GOT3 (cell line): ENCODE measurements around the gene NEAT1.

ENCODE experiments used
- DNase-seq: peaks from one replicate; lab custom pipeline; 2025; ENCODE audit warnings: mixed read lengths; lab: John Stamatoyannopoulos, UW

The NEAT1 gene

DNA sequence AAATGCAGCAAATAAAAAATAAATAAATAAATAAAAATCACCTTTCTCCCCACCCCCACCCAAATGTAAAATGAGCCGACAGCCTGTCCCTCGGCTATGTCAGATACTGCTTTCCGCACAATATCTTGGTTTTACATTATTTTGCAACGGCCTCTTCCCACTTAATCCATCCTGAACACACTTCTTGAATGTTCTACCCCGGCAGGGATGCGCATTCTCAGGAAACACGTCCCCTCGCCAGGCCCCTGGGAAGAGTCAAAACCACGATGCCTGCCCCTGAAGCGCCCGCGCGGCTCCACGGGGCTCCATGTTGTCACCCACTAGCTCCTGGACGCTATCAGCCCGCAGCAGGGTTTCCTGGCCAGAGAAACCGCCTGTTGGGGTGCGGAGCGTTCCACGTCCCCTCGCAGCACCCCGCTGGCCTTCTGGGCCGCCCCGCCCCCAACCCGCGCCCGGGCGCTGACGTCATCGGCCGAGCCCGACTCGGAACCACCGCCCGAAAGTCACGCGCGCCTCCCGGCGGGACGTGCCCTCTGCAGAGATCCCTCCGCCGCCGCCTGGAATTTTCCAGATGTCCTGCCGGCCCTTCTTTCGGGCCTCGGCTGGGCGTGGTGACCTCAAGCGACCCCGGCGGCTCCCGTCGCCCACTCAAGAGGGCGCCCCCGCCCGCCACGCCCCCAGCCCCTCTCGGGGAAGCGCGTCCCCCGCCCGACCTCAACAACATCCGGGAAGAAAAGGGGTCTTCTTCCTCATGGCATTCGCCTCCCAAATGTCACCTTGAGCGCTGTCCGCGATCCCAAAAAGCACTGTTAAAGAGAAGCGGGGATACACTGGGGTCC, 585 bp upstream of the NEAT1 start:
- DNase-seq = peak; percentile 85

DNA sequence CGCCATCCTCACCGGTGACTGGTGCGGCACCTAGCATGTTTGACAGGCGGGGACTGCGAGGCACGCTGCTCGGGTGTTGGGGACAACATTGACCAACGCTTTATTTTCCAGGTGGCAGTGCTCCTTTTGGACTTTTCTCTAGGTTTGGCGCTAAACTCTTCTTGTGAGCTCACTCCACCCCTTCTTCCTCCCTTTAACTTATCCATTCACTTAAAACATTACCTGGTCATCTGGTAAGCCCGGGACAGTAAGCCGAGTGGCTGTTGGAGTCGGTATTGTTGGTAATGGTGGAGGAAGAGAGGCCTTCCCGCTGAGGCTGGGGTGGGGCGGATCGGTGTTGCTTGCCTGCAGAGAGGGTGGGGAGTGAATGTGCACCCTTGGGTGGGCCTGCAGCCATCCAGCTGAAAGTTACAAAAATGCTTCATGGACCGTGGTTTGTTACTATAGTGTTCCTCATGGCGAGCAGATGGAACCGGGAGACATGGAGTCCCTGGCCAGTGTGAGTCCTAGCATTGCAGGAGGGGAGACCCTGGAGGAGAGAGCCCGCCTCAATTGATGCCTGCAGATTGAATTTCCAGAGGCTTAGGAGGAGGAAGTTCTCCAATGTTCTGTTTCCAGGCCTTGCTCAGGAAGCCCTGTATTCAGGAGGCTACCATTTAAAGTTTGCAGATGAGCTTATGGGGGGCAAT, 1.1 kb downstream of the NEAT1 start:
- no peak for DNase-seq

GRCh38 chr11:65424205-65425104, 1.9 kb downstream of the NEAT1 start:
- DNase-seq = no peak

DNA sequence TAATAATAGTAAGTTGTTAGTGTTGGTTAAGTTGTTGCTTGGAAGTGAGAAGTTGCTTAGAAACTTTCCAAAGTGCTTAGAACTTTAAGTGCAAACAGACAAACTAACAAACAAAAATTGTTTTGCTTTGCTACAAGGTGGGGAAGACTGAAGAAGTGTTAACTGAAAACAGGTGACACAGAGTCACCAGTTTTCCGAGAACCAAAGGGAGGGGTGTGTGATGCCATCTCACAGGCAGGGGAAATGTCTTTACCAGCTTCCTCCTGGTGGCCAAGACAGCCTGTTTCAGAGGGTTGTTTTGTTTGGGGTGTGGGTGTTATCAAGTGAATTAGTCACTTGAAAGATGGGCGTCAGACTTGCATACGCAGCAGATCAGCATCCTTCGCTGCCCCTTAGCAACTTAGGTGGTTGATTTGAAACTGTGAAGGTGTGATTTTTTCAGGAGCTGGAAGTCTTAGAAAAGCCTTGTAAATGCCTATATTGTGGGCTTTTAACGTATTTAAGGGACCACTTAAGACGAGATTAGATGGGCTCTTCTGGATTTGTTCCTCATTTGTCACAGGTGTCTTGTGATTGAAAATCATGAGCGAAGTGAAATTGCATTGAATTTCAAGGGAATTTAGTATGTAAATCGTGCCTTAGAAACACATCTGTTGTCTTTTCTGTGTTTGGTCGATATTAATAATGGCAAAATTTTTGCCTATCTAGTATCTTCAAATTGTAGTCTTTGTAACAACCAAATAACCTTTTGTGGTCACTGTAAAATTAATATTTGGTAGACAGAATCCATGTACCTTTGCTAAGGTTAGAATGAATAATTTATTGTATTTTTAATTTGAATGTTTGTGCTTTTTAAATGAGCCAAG, 2.7 kb downstream of the NEAT1 start:
- no peak for DNase-seq

DNA sequence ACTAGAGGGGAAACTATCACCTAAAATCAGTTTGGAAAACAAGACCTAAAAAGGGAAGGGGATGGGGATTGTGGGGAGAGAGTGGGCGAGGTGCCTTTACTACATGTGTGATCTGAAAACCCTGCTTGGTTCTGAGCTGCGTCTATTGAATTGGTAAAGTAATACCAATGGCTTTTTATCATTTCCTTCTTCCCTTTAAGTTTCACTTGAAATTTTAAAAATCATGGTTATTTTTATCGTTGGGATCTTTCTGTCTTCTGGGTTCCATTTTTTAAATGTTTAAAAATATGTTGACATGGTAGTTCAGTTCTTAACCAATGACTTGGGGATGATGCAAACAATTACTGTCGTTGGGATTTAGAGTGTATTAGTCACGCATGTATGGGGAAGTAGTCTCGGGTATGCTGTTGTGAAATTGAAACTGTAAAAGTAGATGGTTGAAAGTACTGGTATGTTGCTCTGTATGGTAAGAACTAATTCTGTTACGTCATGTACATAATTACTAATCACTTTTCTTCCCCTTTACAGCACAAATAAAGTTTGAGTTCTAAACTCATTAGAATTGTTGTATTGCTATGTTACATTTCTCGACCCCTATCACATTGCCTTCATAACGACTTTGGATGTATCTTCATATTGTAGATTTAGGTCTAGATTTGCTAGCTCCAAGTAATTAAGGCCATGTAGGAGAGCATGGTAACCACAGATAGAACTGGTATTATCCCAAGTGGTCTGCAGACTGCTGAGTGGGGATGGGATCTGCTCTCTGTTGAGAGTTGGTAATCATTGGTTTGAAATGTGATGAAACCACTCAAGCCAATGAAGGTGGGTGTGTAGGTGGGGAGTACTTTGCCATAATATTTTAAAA, 3.6 kb downstream of the NEAT1 start:
- DNase-seq = no peak

GRCh38 chr11:65426839-65427690, 4.5 kb downstream of the NEAT1 start:
- no peak for DNase-seq

- DNase-seq = no peak
These were observed 5.3 kb downstream of the NEAT1 start for GRCh38 chr11:65427691-65428577.

- DNase-seq = no peak
These were observed 6.0 kb downstream of the NEAT1 start for GRCh38 chr11:65428578-65429067.

DNA sequence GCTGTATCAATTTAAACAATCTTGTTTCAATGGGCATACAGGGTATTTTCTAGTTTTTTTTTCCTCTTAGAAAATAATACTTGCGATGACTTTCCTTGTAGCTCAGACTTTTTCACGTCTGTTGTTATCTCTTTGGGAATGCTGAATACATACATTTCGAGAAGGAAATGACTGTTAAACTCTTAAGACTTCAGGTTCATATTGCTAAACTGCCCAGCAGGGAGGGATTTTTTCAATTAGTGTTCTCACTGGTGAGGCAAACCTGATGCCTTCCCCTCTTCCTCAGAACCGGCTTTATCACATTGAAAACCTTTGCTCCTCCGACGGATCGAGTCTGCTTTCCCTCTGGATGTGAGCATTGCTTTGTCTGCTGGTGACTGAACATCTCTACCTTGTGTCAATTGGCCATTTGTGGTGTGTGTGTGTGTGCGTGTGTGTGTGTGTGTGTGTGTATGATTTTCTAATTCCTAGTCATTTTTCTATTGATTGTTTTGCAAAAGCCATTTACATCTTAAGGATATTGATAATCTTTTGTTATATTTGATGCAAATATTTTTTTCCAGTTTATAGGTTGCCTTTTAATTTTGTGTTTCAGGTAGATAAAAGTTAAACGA, 6.6 kb downstream of the NEAT1 start:
- no peak for DNase-seq

DNA sequence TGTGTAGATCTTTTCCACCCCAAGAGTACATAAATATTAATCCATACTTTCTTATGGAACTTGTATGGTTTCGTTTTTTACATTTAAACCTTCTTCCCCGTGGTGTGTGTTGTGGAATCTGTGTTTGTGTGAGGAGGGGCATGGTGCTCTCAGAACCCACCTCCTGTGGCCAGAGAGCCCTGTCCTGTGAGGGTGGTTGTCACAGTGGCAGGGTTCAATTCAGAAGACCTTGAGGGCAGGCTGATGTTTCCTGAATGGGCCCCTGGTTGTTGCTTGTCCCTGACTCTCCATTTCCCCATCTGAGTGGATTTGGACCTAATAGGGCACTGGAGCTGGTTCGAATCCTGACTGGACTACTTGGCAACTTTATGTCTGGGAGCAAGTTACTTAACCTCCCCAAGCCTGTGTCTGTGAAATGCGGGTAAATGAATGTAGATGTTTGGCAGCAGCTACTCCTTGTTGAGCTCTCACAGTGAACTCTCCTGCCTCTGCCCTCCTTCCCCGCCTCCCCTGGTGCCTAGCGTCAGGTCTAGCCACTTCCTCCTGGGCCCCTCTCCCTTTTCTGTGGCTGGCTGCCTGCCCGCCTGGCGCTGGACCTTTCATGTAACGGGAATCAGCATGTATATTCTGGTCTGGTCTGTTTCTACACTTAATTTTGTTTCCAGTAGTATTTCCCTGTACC, 7.3 kb downstream of the NEAT1 start:
- DNase-seq = no peak

DNA sequence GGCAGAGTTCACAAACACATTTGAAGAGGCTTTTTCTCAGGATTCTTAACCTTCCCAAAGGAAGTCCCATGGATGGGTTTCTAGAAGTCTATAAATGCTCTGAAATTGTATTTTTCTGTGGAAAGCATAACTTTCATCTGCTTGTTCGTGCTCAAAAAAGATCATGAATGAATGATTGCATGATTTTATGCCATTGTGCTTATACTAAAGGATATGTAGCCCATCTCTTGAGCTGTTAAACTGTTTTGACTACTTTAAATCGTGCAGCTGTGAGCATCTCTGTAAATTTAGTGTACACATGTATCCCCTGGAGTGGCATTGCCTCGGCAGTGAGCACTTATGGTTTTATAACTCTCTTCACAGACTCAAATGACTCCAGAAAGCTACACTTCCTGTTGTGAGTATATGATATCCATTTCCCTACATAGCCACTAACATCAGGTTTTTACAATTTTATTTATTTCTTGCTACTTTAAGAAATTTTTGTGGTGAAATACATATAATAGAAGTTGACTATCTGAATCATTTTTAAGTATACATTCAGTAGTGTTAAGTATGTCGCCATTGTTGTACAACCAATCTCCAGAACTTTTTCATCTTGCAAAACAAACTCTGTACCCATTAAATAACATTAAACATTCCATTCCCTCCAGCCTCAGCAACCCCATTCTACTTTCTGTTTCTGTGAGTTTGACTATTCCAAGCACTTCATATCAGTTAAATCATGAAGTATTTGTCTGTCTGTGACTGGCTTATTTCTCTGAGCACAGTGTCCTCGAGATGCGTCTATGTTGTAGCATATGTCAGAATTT, 8.0 kb downstream of the NEAT1 start:
- no peak for DNase-seq

DNA sequence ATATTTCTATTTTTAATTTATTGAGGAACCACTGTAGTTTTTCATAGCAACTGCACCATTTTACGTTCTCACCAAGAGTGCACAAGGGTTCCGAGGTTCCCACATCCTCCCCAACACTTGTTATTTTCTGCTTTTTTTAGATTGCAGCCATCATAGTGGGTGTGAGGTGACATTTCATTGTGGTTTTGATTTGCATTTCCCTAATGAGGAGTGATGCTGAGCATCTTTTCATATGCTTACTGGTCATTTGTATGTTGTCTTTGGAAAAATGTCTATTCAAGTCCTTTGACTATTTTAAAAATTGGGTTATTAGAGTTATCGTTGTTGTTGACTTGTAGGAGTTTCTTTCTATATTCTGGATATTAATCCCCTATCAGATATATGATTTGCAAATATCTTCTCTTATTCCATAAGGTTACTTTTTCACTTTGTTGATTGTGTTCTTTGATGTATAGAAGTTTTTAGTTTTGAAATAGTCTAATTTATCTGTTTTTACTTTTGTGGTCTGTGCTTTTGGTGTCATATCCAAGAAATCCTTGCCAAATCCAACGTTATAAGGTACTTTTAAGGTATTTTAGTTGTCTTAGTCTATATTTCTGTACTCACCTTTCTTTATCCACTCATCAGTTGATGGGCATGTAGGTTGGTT, 9.0 kb downstream of the NEAT1 start:
- no peak for DNase-seq

DNA sequence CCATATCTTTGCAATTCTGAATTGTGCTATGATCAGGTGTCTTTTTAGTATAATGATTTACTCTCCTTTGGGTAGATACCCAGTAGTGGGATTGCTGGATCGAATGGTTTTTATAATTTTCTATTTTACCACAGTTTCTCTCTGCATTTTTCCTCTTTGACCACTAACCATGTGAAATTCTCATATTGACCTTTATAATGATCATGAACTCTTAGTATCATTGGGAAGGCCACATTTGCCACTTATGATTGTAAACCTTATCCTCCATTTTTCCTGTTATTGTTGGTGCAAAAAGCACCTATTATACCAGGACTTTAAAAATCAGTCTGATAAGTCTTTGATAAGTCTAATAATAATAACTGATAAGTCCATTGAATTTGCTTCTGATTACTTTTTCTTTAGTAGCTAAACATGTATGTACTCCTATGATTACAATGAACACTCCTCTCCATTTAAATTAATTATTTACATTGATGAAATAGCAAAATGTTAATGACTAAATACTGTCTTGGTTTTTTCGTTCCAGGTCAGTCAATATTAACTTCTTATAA, 9.6 kb downstream of the NEAT1 start:
- no peak for DNase-seq

- no peak for DNase-seq
These were observed 10.3 kb downstream of the NEAT1 start for GRCh38 chr11:65432686-65433582.

DNA sequence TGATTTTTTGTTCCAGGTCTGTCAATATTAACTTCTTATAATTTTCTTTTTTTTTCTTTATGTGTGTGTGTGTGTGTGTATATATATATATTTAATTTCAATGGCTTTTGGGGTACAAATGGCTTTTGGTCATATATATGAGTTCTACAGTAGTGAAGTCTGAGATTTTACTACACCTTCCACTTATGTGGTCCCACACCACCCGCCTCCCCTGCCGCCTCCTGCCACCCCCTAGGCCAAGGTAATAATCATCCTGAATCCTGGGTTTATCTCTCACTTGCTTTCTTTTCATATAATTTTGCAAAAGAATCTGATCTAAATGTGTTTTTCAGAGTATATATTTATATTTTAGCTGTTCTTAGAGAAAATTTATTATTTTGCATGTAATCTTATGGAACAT, 11.1 kb downstream of the NEAT1 start:
- DNase-seq = no peak
